Sciatic nerve (tissue), 2 donors: ENCODE data around the gene CEP164. TPM values are rescaled to one million over a fixed set of nuclear protein-coding genes. Genes with fewer than 3 reads are reported as not detected.

Experiments
- ATAC-seq: fragments of 200-7000 bp; cut with Tn5 transposase; one replicate; pipeline ENCODE4 v1.9.1; 2020; ENCODE audit warnings: mild to moderate bottlenecking, moderate library complexity
- DNase-seq: peaks from one replicate; pipeline ENCODE4 v3.0.0-alpha.2; 2020; ENCODE audit warnings: low spot score
- intact Hi-C: fragments of 100-400 bp; cut with DNase I; formaldehyde crosslinking; loops from one replicate; pipeline ENCODE4 v1.14.2; 2022
- total RNA-seq: library from RNA; stranded (reverse); fragmentation: NEBNext Ultra II Directional; extraction: Animal tissue kit (Norgen Biotek cat#: 25700); gene quantifications from one replicate; pipeline ENCODE4 v1.2.1, GENCODE V29; 2021
- donor health status: DM: no; HTN: no; CAD: no.
- donor health status: DM: no; HTN: no; CAD: no.

The CEP164 gene
- total RNA-seq, 1 donor from 2014 or later, result 46.4 TPM

- ATAC-seq (no peak), DNase-seq (no peak)
- intact Hi-C loops, result no loop called here
Observed at GRCh38 chr11:117428186-117428855, 100.7 kb downstream of the CEP164 start.

- DNase-seq, result no peak
- intact Hi-C loops, result no loop called here
- no peak for ATAC-seq
Observed at GRCh38 chr11:117428856-117429229, 101.2 kb downstream of the CEP164 start.

- intact Hi-C loops, result no loop called here
- ATAC-seq (no peak), DNase-seq (no peak)
Observed at GRCh38 chr11:117430293-117430955, 102.8 kb downstream of the CEP164 start.

GRCh38 chr11:117431436-117431835 is 103.8 kb downstream of the CEP164 start:
- DNase-seq (no peak), ATAC-seq (no peak)
- intact Hi-C loops, result no loop called here

GRCh38 chr11:117433717-117434116 is 106.1 kb downstream of the CEP164 start:
- DNase-seq (no peak), ATAC-seq (no peak)
- intact Hi-C loops, result no loop called here

GRCh38 chr11:117434481-117434880 is 106.8 kb downstream of the CEP164 start:
- no peak for DNase-seq
- intact Hi-C loops, result no loop called here
- ATAC-seq, result no peak

GRCh38 chr11:117435326-117435725 is 107.7 kb downstream of the CEP164 start:
- intact Hi-C loops, result no loop called here
- no peak for DNase-seq
- no peak for ATAC-seq

GRCh38 chr11:117437041-117437790 is 109.6 kb downstream of the CEP164 start:
- no peak for DNase-seq
- intact Hi-C loops, result no loop called here

GRCh38 chr11:117437791-117438130 is 110.1 kb downstream of the CEP164 start:
- intact Hi-C loops, result no loop called here
- ATAC-seq (no peak), DNase-seq (no peak)

More at GRCh38 chr11:117437041-117437790, 109.6 kb downstream of the CEP164 start:
- no peak for ATAC-seq

- no peak for DNase-seq
- intact Hi-C loops, result no loop called here
- ATAC-seq, result no peak
Observed at GRCh38 chr11:117438371-117439000, 110.8 kb downstream of the CEP164 start.

GRCh38 chr11:117439256-117439655 is 111.6 kb downstream of the CEP164 start:
- DNase-seq (no peak), ATAC-seq (no peak)
- intact Hi-C loops, result no loop called here

- no peak for ATAC-seq
- DNase-seq, result no peak
- intact Hi-C loops, result loop anchor here (5.0 kb wide), 1 partner anchor 377 kb away; no protein-coding TSS in a partner anchor
Observed at GRCh38 chr11:117440258-117440657, 112.6 kb downstream of the CEP164 start.

GRCh38 chr11:117441146-117441975 is 113.7 kb downstream of the CEP164 start:
- ATAC-seq, result no peak
- intact Hi-C loops, result loop anchor here (5.0 kb wide), 1 partner anchor 376 kb away; no protein-coding TSS in a partner anchor

GRCh38 chr11:117442049-117442868 is 114.6 kb downstream of the CEP164 start:
- intact Hi-C loops, result loop anchor here (5.0 kb wide), 1 partner anchor 375 kb away; no protein-coding TSS in a partner anchor
- DNase-seq (no peak), ATAC-seq (no peak)

More at GRCh38 chr11:117441146-117441975, 113.7 kb downstream of the CEP164 start:
- no peak for DNase-seq

GRCh38 chr11:117442869-117443239 is 115.2 kb downstream of the CEP164 start:
- intact Hi-C loops, result loop anchor here (5.0 kb wide), 1 partner anchor 374 kb away; no protein-coding TSS in a partner anchor
- no peak for DNase-seq
- no peak for ATAC-seq

GRCh38 chr11:117443266-117444186 is 115.9 kb downstream of the CEP164 start:
- intact Hi-C loops, result loop anchor here (5.0 kb wide), 1 partner anchor 374 kb away; no protein-coding TSS in a partner anchor
- DNase-seq (peak; percentile 73), ATAC-seq (peak; percentile 93)

GRCh38 chr11:117444256-117444655 is 116.6 kb downstream of the CEP164 start:
- intact Hi-C loops, result loop anchor here (5.0 kb wide), 1 partner anchor 373 kb away; no protein-coding TSS in a partner anchor
- DNase-seq (no peak), ATAC-seq (no peak)
